H1 (cell line): Measurements from ENCODE around the gene NRP2. TPM values are rescaled to one million over a fixed set of nuclear protein-coding genes. Genes with fewer than 3 reads are reported as not detected.

Experiments
- CTCF ChIA-PET: fragments of 300-600 bp; sonication (Branson Sonifier 250); formaldehyde crosslinking; loops from one replicate; lab custom pipeline; 2021; ENCODE audit not compliant: partially characterized antibody; lab: Charles Lee
- POLR2A ChIA-PET: fragments of 300-600 bp; sonication (Branson Sonifier 250); formaldehyde crosslinking; loops from one replicate; lab custom pipeline; 2021; ENCODE audit warnings: inconsistent platforms; ENCODE audit not compliant: partially characterized antibody; lab: Charles Lee
- DNase-seq, 2 experiments: peaks; one replicate each; pipeline versions ENCODE4 v3.0.0 to v3.0.0-alpha.2; 2010 to 2022; ENCODE audit warnings: low spot score in 2 of 2, low read depth in 1 of 2, mixed read lengths in 1 of 2
- FAIRE-seq: peaks from 2 replicates; lab custom pipeline; 2011; peaks lifted over from hg19 to GRCh38; lab: Jason Lieb, UNC
- H2AFZ ChIP-seq: 2 replicates; pipeline ENCODE4 v1.8.1; 2012; ENCODE audit warnings: low read length, inconsistent platforms
- H2AK5ac ChIP-seq: 2 replicates; pipeline ENCODE4 v1.6.1; 2013; ENCODE audit warnings: low read depth, low read length
- H2BK120ac ChIP-seq: replicated peaks from 2 replicates; pipeline ENCODE3; 2013; ENCODE audit warnings: low read depth, low read length, inconsistent platforms
- H2BK12ac ChIP-seq: 2 replicates; pipeline ENCODE4 v1.6.1; 2013; ENCODE audit warnings: low read depth, low read length
- H2BK15ac ChIP-seq: 2 replicates; pipeline ENCODE4 v1.6.1; 2013; ENCODE audit warnings: low read length
- H2BK20ac ChIP-seq: 2 replicates; pipeline ENCODE4 v1.6.1; 2013; ENCODE audit warnings: low read length
- H2BK5ac ChIP-seq: 2 replicates; pipeline ENCODE4 v1.6.1; 2013; ENCODE audit warnings: low read depth, low read length
- H3K14ac ChIP-seq: 2 replicates; pipeline ENCODE4 v1.6.1; 2013; ENCODE audit warnings: inconsistent platforms; ENCODE audit not compliant: insufficient read length
- H3K18ac ChIP-seq: 2 replicates; pipeline ENCODE4 v1.6.1; 2013; ENCODE audit warnings: low read length; ENCODE audit errors: extremely low read depth
- H3K23ac ChIP-seq: 2 replicates; pipeline ENCODE4 v1.6.1; 2013; ENCODE audit warnings: inconsistent platforms; ENCODE audit not compliant: insufficient read length
- H3K23me2 ChIP-seq: 2 replicates; pipeline ENCODE4 v1.6.1; 2013; ENCODE audit warnings: low read depth, low read length
- H3K27ac ChIP-seq: 2 replicates; pipeline ENCODE4 v1.6.1; 2011; ENCODE audit warnings: low read depth, low read length, inconsistent platforms
- H3K27me3 ChIP-seq, 4 experiments: replicated peaks in 1 of 4; 1 replicate in 1 of 4; 2 replicates in 3 of 4; pipeline versions ENCODE4 v1.6.1 to v1.8.1; 2011 to 2013; ENCODE audit warnings: low read length in 3 of 4, mild to moderate bottlenecking in 3 of 4, inconsistent platforms in 2 of 4, mixed read lengths in 2 of 4, moderate library complexity in 1 of 4; ENCODE audit not compliant: control insufficient read depth in 3 of 4, insufficient read depth in 3 of 4; ENCODE audit errors: extremely low read depth in 1 of 4
- H3K36me3 ChIP-seq, 4 experiments: 2 replicates each; pipeline versions ENCODE4 v1.6.1 to v1.8.1; 2011 to 2013; ENCODE audit warnings: mild to moderate bottlenecking in 4 of 4, low read length in 3 of 4, moderate library complexity in 2 of 4, control low read depth in 1 of 4, inconsistent platforms in 1 of 4; ENCODE audit not compliant: insufficient read depth in 4 of 4, control insufficient read depth in 2 of 4
- H3K4ac ChIP-seq: replicated peaks from 2 replicates; pipeline ENCODE3; 2013; ENCODE audit warnings: low read length, low read depth, mixed read lengths, inconsistent platforms; ENCODE audit not compliant: insufficient read length
- H3K4me1 ChIP-seq, 4 experiments: replicated peaks in 1 of 4; 1 replicate in 1 of 4; 2 replicates in 3 of 4; pipeline versions ENCODE4 v1.6.1 to v1.8.1; 2011 to 2013; ENCODE audit warnings: low read length in 3 of 4, inconsistent platforms in 2 of 4, mixed read lengths in 1 of 4; ENCODE audit not compliant: insufficient read depth in 4 of 4, control insufficient read depth in 3 of 4
- H3K4me2 ChIP-seq, 2 experiments: 2 replicates each; pipeline versions ENCODE4 v1.6.1 to v1.8.1; 2011 to 2013; ENCODE audit warnings: low read depth in 2 of 2, low read length in 2 of 2, control low read depth in 1 of 2, inconsistent platforms in 1 of 2, mild to moderate bottlenecking in 1 of 2; ENCODE audit not compliant: insufficient read depth in 1 of 2
- H3K4me3 ChIP-seq, 4 experiments: fragments of 200-600, 300-600 bp in 1 of 4; sonication (generic), shearing (Covaris generic), sonication (Bioruptor Twin) in 1 of 4; 2 replicates each; pipeline versions ENCODE4 v1.5.1 to v1.8.1; 2011 to 2016; ENCODE audit warnings: low read length in 4 of 4, low read depth in 3 of 4, control low read depth in 2 of 4, inconsistent platforms in 2 of 4, mild to moderate bottlenecking in 2 of 4, mixed read lengths in 1 of 4, moderate library complexity in 1 of 4; ENCODE audit not compliant: insufficient read depth in 2 of 4; ENCODE audit errors: extremely low read depth in 1 of 4
- H3K56ac ChIP-seq: replicated peaks from 2 replicates; pipeline ENCODE3; 2013; ENCODE audit warnings: low read depth, mild to moderate bottlenecking, mixed read lengths, low read length, inconsistent platforms; ENCODE audit not compliant: insufficient read length
- H3K79me1 ChIP-seq: 2 replicates; pipeline ENCODE4 v1.6.1; 2013; ENCODE audit warnings: low read depth, low read length, control low read depth
- H3K79me2 ChIP-seq, 2 experiments: 2 replicates each; pipeline versions ENCODE4 v1.6.1 to v1.8.1; 2012 to 2013; ENCODE audit warnings: low read length in 2 of 2, mild to moderate bottlenecking in 2 of 2, inconsistent platforms in 1 of 2; ENCODE audit not compliant: insufficient read depth in 2 of 2, control insufficient read depth in 1 of 2
- H3K9ac ChIP-seq, 4 experiments: replicated peaks in 1 of 4; 1 replicate in 1 of 4; 2 replicates in 3 of 4; pipeline versions ENCODE4 v1.6.1 to v1.8.1; 2011 to 2013; ENCODE audit warnings: low read depth in 3 of 4, low read length in 3 of 4, control low read depth in 2 of 4, mild to moderate bottlenecking in 2 of 4, moderate library complexity in 2 of 4, inconsistent platforms in 1 of 4; ENCODE audit errors: extremely low read depth in 1 of 4
- H3K9me3 ChIP-seq, 2 experiments: 2 replicates each; pipeline versions ENCODE4 v1.6.1 to v1.8.1; 2012 to 2013; ENCODE audit warnings: mild to moderate bottlenecking in 2 of 2, moderate library complexity in 2 of 2, control low read depth in 1 of 2, inconsistent platforms in 1 of 2, low read depth in 1 of 2, low read length in 1 of 2, mixed read lengths in 1 of 2; ENCODE audit not compliant: insufficient read depth in 2 of 2
- H4K20me1 ChIP-seq, 2 experiments: replicated peaks in 1 of 2; 2 replicates each; pipeline versions ENCODE3 to v1.8.1; 2011 to 2013; ENCODE audit warnings: inconsistent platforms in 2 of 2, low read length in 2 of 2, mild to moderate bottlenecking in 1 of 2; ENCODE audit not compliant: insufficient read depth in 2 of 2, control insufficient read depth in 1 of 2
- H4K5ac ChIP-seq: 2 replicates; pipeline ENCODE4 v1.6.1; 2013; ENCODE audit warnings: low read length, low read depth, mixed read lengths, inconsistent platforms; ENCODE audit not compliant: insufficient read length
- H4K8ac ChIP-seq: 2 replicates; pipeline ENCODE4 v1.8.0; 2013; ENCODE audit warnings: mild to moderate bottlenecking, moderate library complexity, low read length, inconsistent platforms; ENCODE audit not compliant: insufficient read depth; ENCODE audit errors: extremely low read depth
- H4K91ac ChIP-seq: replicated peaks from 2 replicates; pipeline ENCODE3; 2013; ENCODE audit warnings: low read length, mixed read lengths, inconsistent platforms; ENCODE audit not compliant: insufficient read length
- BRCA1 ChIP-seq: IDR thresholded peaks from 2 replicates; pipeline ENCODE4 v1.6.1; 2012; ENCODE audit warnings: low read depth, low read length, improper control_type of control experiment
- CHD2 ChIP-seq: IDR thresholded peaks from 2 replicates; pipeline ENCODE4 v1.6.1; 2012; ENCODE audit warnings: low read length, improper control_type of control experiment
- CTBP2 ChIP-seq: IDR thresholded peaks from 2 replicates; pipeline ENCODE4 v1.7.0; 2011; ENCODE audit warnings: borderline replicate concordance, mild to moderate bottlenecking, moderate library complexity, mixed read lengths, low read length; ENCODE audit not compliant: insufficient read depth, insufficient read length
- EZH2 ChIP-seq: fragments of 200-600 bp; sonication (generic); IDR thresholded peaks from 2 replicates; pipeline ENCODE4 v1.7.1; 2012; ENCODE audit warnings: low read depth, mild to moderate bottlenecking, moderate library complexity, low read length, inconsistent platforms; ENCODE audit not compliant: severe bottlenecking
- FOSL1 ChIP-seq: IDR thresholded peaks from 2 replicates; pipeline ENCODE4 v1.6.1; 2011; ENCODE audit warnings: mild to moderate bottlenecking, low read depth, low read length, moderate library complexity; ENCODE audit not compliant: insufficient read depth
- MAFK ChIP-seq: IDR thresholded peaks from 2 replicates; pipeline ENCODE4 v1.6.1; 2012; ENCODE audit warnings: low read depth, mild to moderate bottlenecking, improper control_type of control experiment, low read length
- TAF1 ChIP-seq: IDR thresholded peaks from 2 replicates; pipeline ENCODE4 v1.6.1; 2011; ENCODE audit warnings: mild to moderate bottlenecking, low read depth, low read length
- TEAD4 ChIP-seq: IDR thresholded peaks from 2 replicates; pipeline ENCODE4 v1.6.1; 2012; ENCODE audit warnings: low read depth, low read length, inconsistent platforms, mixed read lengths
- WGBS, 2 experiments: shearing (Covaris generic) in 1 of 2; methylation state at CpG; one replicate each; pipeline versions ENCODE4 v1.1.6 to v1.1.7; 2013 to 2015; ENCODE audit warnings: low lambda C conversion rate in 2 of 2, mixed read lengths in 2 of 2, inconsistent platforms in 1 of 2, low coverage in 1 of 2, missing lambda C conversion rate in 1 of 2; ENCODE audit not compliant: insufficient replicate concordance in 2 of 2, insufficient coverage in 1 of 2, insufficient read length in 1 of 2; ENCODE audit errors: extremely low coverage in 1 of 2, missing lambda C conversion rate in 1 of 2; 5-methylcytosine and 5-hydroxymethylcytosine counted together
- polyA plus RNA-seq, 7 experiments: library from polyadenylated mRNA; depleted of rRNA in 3 of 7; stranded (reverse) in 5 of 7; unstranded in 2 of 7; fragments of >200 nt in 5 of 7; fragments of 200-250 nt in 2 of 7; gene quantifications; 1 replicate in 5 of 7; 2 replicates in 1 of 7; 4 replicates in 1 of 7; pipeline versions ENCODE4 v1.2.1 to v1.2.3, GENCODE V29; 2011 to 2013; ENCODE audit warnings: missing spikeins in 2 of 7, mixed read lengths in 2 of 7
- total RNA-seq: library from RNA; stranded (reverse); fragmentation: NEBNext Ultra II Directional; extraction: Animal tissue kit (Norgen Biotek cat#: 25700); gene quantifications from 2 replicates; pipeline ENCODE4 v1.2.1, GENCODE V29; 2021
- TF ChIP-seq, protein P1 (sequence below): IDR thresholded peaks from 2 replicates; pipeline ENCODE4 v1.6.1; 2012; ENCODE audit warnings: inconsistent platforms

Gene NRP2
- total and polyA plus RNA-seq, 2 of the 8 experiments (the other 6 are each of a cell fraction or from before 2014, with no cell fraction given), result 32.0 to 37.8 TPM

GRCh38 chr2:205745661-205746419, 63.5 kb downstream of the NRP2 start:
- POLR2A ChIA-PET, result no interaction called here
- 0 out of 2 replicates have a peak overlapping the region, but pooled peaks have one; percentile 53 for H2BK20ac ChIP-seq
- H3K27ac ChIP-seq, result no peak overlapping the region
- H3K14ac ChIP-seq, result no peak overlapping the region
- TF ChIP-seq TAF1 (no peak), BRCA1 (no peak), FOSL1 (no peak), CTBP2 (no peak), TEAD4 (no peak), CHD2 (no peak), EZH2 (no peak), MAFK (no peak)
- TF ChIP-seq, protein P1, sequence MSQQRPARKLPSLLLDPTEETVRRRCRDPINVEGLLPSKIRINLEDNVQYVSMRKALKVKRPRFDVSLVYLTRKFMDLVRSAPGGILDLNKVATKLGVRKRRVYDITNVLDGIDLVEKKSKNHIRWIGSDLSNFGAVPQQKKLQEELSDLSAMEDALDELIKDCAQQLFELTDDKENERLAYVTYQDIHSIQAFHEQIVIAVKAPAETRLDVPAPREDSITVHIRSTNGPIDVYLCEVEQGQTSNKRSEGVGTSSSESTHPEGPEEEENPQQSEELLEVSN, result no peak
- no peak overlapping the region for H3K9ac ChIP-seq
- no peak overlapping the region for H2BK5ac ChIP-seq
- H3K4me3 ChIP-seq, result no peak overlapping the region
- DNase-seq, result no peak
- H4K5ac ChIP-seq, result no peak overlapping the region
- no peak for FAIRE-seq
- no peak overlapping the region for H2BK120ac ChIP-seq
- peaks cover 0 to 36% (median 25%) of the 10 kb centered on the region in 4 experiments; a peak in 7 of 8 replicates for H3K36me3 ChIP-seq
- H4K20me1 ChIP-seq, result no peaks in the 10 kb centered on the region
- no peaks in the 10 kb centered on the region for H3K9me3 ChIP-seq
- H2BK15ac ChIP-seq, result no peak overlapping the region; the same call in 1 of the 2 replicates
- no peak overlapping the region; the same call in 1 of the 2 replicates for H3K18ac ChIP-seq
- H3K4me2 ChIP-seq, result no peak overlapping the region
- peak overlapping the region; percentile 1; the same call in 1 of the 2 replicates for H4K8ac ChIP-seq
- no peaks in the 10 kb centered on the region for H3K23me2 ChIP-seq
- peaks cover 6 to 16% (median 9%) of the 10 kb centered on the region in 4 experiments; a peak in 6 of 7 replicates for H3K4me1 ChIP-seq
- H3K56ac ChIP-seq, result no peak overlapping the region
- no peak overlapping the region for H3K4ac ChIP-seq
- peak overlapping the region; percentile 50; the same call in 1 of the 2 replicates for H2BK12ac ChIP-seq
- CTCF ChIA-PET, result interaction anchor here (0.5 to 6.4 kb wide), 9 partner anchors 8 to 203 kb away, joined by 3 to 38 read pairs (median 3); no protein-coding TSS in a partner anchor
- no peak overlapping the region for H2AFZ ChIP-seq
- no peaks in the 10 kb centered on the region for H3K27me3 ChIP-seq
- H2AK5ac ChIP-seq, result no peak overlapping the region
- H3K79me1 ChIP-seq, result no peaks in the 10 kb centered on the region
- H3K79me2 ChIP-seq, result no peaks in the 10 kb centered on the region
- H3K23ac ChIP-seq, result no peak overlapping the region
- WGBS, 2 experiments, result 94% methylated on average over 14 of the region's 14 CpGs; no CpG with 5 or more reads in 1 of the 2 experiments
- H4K91ac ChIP-seq, result no peak overlapping the region
